GM19467 (cell line): ENCODE results near the gene GABRD.

ENCODE experiments used
- ATAC-seq: cut with Tn5 transposase; IDR thresholded peaks from one replicate; pipeline ENCODE4 v1.9.1; 2021; ENCODE audit warnings: mild to moderate bottlenecking, moderate library complexity; ENCODE audit not compliant: unreplicated experiment

The GABRD gene

DNA sequence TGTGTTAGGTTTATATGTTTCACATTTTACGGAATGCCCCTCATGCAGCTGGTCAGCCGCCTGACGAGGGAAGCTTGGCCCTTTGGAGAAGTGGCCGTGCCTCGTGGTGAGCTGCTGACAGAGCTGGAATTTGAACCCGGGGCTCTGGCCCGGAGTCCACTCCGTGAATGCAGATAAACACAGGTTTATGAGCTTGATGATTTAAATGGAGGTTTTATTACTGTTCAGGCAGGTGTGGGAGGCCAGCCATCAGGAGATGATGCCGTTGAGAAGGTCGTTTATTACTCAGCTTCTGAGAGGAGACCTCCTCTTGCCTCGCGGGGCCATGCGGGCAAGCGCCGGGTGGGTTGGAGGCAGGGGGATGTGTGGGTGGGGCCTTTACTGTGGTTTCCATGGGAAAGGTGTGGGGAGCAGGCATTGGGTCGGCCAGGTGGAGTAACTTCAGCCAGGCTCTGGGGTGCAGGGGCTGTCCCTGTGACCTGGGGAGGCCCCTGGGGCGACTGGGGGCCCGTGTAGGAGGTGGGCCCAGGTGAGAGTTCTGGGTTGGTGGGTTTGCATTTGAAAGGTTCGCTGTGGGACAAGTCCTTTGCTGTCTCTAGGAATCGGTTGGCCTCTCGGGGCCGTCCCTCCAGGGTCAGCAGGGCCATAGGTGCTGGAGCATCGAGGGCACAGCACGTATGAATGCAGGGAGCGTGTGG lies 53.1 kb downstream of the GABRD start:
- no peak for ATAC-seq

DNA sequence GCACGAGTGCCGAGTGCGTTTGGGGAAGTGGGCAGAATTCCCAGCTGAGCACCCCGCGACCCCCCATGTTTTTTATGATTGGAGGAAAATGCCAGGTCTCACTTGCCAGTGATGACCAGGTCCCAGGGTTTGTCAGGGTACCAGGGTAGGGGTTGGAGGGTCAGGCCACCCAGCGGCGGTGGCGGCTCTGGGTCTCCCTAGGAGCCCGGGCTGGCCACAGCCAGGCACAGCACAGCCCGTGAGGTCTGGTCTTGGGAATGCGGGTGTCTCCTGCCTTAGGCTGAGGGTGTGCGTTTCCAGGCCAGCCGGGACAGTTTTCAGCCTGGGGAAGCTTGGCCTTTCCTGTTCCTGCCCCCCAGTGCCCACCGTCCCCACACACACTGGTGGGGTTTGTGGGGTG lies 53.7 kb downstream of the GABRD start:
- ATAC-seq, result no peak

DNA sequence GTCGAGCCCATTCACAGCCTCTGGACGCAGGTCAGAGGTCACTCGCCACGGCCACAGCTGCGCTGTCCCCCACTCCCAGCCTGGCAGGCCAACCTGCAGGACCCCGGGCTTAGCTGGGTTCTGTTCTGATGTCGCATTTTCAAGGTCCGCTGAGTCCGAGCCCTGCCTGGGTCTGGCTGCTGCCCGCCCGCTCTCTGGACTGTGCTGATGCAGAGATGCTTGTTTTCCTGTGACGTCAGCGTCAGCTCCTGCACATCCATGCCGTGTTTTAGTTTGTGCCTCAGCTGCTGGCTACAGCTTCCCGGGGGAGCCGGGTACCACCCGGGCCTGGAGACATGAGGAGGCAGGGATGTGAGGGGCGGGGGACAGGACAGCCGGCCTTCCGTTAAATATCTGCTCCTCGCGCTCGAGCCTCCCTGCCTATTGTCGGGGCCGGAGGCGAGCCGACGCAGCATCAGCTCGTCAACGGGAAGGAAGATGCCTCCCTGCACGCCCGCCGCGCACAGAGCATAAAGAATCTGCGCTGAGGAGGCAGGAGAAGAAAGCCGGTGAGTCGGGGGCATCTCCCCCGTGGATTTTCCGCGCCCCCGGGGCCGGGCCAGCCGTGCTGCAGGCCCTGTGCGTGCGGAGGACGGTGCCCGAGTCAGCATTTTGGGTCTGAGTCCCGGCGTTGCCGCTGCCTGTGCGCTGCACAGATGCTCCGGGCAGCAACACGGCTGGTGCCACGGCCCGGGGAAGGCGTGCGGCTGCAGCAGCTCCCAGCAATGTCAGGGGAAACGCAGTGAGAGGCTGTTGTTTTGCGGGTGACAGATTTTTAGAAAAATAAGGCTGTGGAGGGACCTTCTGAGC lies 54.5 kb downstream of the GABRD start:
- no peak for ATAC-seq

DNA sequence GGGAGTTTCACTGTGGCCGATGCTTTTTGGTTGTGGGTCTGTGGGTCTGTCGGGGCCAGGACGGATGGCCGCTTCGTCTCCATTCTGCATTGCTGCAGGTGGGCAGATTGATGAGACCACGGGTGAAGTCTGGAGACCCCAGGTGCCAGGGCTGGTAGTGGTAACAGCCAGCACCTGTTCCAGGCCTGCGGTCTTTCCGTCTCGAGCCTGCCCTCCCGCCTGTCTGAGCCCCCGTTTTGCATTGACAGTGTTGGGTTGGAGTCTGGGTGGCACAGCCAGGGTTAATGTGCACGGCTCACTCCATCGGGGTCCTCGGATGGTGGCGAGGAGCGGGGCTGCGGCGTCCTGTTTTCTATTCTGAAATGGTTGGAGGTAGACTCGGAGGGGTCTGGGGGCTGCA lies 55.3 kb downstream of the GABRD start:
- ATAC-seq, result no peak

DNA sequence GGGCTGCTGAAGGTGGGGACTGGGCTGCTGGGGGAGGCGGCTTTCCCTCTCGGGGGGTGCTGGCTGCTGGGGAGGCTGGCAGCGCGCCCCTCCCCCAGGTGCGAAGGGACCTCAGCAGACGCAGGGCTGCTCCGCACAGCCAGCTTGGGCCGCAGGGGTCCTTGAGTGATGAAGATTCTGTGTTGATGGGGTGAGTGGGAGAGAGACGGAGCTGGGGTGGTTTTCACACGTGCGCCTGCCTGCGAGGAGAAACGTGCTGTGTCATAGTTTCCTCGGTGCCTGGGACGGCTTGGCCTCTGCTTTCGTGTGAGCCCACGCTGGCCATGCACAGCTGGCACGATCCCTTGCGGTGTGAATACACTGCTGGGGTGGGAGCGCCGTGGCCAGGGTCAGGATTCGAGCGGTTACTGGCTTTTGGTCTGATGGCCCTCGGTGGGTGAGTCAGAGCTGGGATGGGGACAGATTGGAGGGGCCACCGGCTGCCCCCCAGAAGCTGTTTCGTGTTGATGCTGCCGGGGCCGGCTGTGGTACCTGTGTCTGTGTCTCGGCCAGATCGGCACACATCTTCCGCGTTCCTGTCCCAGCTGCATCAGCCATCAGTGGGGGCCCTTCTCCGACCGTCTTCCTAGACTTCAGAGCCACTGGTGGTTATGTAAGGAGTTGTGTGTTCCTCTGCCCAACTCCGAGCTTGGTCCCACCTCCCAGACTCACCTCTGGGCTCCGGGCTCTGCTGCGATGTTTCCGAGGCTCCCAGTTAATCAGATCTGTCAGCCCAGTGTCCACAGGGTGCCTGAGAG lies 56.0 kb downstream of the GABRD start:
- no peak for ATAC-seq

DNA sequence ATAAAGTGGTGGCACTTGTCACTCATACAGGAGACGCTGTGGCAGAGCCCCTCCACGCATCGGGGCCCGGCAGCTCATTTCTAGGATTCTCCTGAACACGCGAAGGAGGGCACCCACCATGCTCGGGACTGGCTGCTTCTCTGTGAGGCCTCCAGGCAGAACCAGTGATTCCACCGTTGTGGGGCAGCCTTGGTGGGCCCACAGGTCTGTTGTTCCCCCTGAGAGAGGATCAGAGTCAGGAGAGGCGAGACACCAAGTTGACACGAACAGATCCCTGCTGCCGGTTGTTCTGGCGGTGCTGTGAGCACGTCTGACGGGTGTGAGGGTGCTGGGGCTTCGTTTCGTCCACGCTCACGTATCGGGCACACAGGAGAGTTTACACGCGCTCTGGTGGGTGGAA lies 57.7 kb downstream of the GABRD start:
- ATAC-seq, result no peak

DNA sequence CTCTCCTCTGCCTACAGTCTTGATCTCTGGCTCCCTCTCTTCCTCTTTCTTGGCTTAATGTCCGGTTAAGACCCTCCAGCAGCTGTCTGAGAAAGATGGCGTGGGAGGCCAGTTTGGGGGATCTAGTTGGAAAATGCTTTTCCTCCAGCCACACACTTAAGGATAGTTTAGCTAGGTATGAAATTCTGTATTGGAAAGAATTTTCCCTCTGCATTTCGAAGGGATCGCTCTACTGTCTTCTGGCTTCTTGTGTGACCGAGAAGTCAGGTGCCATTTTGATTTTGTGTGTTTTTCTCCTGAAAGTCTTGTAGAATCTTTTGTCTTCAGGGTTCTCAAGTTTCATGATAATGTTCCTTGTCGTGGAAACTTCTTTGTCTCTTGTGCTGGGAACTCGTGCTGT lies 59.0 kb downstream of the GABRD start:
- ATAC-seq, result no peak

DNA sequence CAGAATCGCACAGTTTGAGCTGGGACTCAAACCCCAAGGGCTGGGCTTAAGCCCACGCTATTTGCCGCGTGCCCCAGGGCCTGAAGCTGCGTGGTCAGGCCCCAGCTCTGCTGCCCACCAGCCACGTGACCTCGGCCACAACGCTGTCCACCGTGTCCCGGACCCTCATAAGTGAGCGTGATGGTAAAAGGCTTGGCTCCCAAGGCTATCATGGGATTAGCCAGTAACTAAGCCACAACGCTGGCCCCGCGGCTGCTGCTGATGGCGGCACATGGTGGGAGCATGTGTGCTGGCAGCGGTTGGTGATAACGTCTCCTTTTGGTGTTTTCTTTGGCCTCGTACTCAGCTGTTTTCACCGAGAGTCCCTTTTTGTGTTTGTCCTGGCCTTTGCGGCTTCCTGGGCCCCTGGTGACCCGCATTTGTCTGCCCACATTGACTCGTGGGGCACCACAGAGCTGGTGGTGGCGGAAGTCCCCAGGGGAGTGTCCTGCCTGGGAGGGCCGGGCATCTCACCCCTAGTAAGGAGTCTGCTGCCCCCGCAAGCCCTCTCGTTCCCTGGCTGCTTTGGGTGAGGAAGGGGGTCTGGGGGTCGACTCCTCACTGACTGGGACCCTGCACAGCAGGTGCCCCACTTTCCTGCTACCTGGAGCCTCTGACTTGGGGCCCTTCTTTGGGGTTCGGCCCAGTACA lies 60.4 kb downstream of the GABRD start:
- ATAC-seq, result no peak

DNA sequence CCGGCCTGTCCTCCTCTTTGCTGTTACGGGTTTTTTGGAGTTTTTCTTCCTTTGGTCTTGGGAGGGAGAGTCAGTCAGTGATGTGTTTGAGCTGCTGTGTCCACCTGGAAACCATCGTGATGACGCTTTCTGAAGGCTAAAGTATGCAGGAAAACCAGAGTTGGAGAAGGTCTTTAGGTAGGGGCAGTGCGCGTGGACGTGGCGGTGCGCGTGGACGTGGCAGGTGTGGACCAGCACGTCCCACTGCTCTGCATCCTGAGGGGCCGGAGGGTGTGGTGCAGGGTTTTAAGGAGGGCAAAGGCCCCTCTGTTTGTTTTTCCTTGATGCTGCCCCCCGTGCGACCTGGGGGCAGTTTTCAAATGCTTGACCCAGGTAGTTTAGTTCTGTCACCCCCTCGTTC lies 61.0 kb downstream of the GABRD start:
- no peak for ATAC-seq
